Natural killer cell (primary cell): ENCODE results near the gene COPS4. TPM values are rescaled to one million over a fixed set of nuclear protein-coding genes. Genes with fewer than 3 reads are reported as not detected.
"Not testable (repeated sequence)": the region's sequence is repeated elsewhere in the genome, so short reads cannot be mapped to it uniquely, and the experiment has no call there.

Experiments
- ATAC-seq, 3 donors: fragments of 150-1000 bp in 2 of 3; fragments of 200-7000 bp in 1 of 3; cut with Tn5 transposase; 1 replicate in 1 of 3; 2 replicates in 2 of 3; pipeline ENCODE4 v1.10.0; 2021; ENCODE audit warnings: mild to moderate bottlenecking in 2 of 3, moderate library complexity in 2 of 3
- DNase-seq, 2 donors: peaks; one replicate each; pipeline versions ENCODE4 v3.0.0 to v3.0.0-alpha.2; 2013 to 2021; ENCODE audit warnings: mixed read lengths in 1 of 2
- H3K27ac ChIP-seq: one replicate; pipeline ENCODE4 v1.5.1; 2013; ENCODE audit warnings: mild to moderate bottlenecking, low read length
- H3K27me3 ChIP-seq: one replicate; pipeline ENCODE4 v1.6.1; 2013; ENCODE audit warnings: low read length; ENCODE audit not compliant: control insufficient read depth, insufficient read depth
- H3K36me3 ChIP-seq: one replicate; pipeline ENCODE4 v1.6.1; 2013; ENCODE audit warnings: low read length; ENCODE audit not compliant: control insufficient read depth, insufficient read depth
- H3K4me1 ChIP-seq: one replicate; pipeline ENCODE4 v1.6.1; 2013; ENCODE audit warnings: low read length; ENCODE audit not compliant: control insufficient read depth, insufficient read depth
- H3K4me3 ChIP-seq: one replicate; pipeline ENCODE4 v1.5.1; 2013; ENCODE audit warnings: low read length
- H3K9me3 ChIP-seq: one replicate; pipeline ENCODE4 v1.6.1; 2013; ENCODE audit warnings: low read length; ENCODE audit not compliant: control insufficient read depth, insufficient read depth
- H3K27ac Mint-ChIP-seq, 2 donors: one replicate each; pipeline ENCODE4 v1.8.0; 2022; ENCODE audit warnings: mild to moderate bottlenecking in 2 of 2, mixed read lengths in 2 of 2, moderate library complexity in 1 of 2
- H3K27me3 Mint-ChIP-seq, 2 donors: one replicate each; pipeline ENCODE4 v1.8.0; 2022; ENCODE audit warnings: low read depth in 2 of 2, mixed read lengths in 2 of 2
- H3K36me3 Mint-ChIP-seq: one replicate; pipeline ENCODE4 v1.8.0; 2022; ENCODE audit warnings: mixed read lengths
- H3K4me1 Mint-ChIP-seq, 2 donors: one replicate each; pipeline ENCODE4 v1.8.0; 2022; ENCODE audit warnings: mixed read lengths in 2 of 2
- H3K4me3 Mint-ChIP-seq: one replicate; pipeline ENCODE4 v1.8.0; 2022; ENCODE audit warnings: mild to moderate bottlenecking, moderate library complexity, mixed read lengths
- H3K9me3 Mint-ChIP-seq, 2 donors: one replicate each; pipeline ENCODE4 v1.8.0; 2022; ENCODE audit warnings: mixed read lengths in 2 of 2
- WGBS: methylation state at CpG from one replicate; pipeline ENCODE4 v1.1.7; 2013; ENCODE audit warnings: missing lambda C conversion rate; ENCODE audit not compliant: insufficient coverage; 5-methylcytosine and 5-hydroxymethylcytosine counted together
- intact Hi-C: fragments of 100-400 bp; cut with micrococcal nuclease; formaldehyde crosslinking; loops from one replicate; pipeline ENCODE4 v1.14.2; 2022
- total RNA-seq, 4 donors: library from RNA; stranded (reverse); fragments of 120-200 nt in 1 of 4; gene quantifications; one replicate each; pipeline versions ENCODE4 v1.2.3 to v1.2.4, GENCODE V29; 2013 to 2022
- TF ChIP-seq, protein P1 (sequence below): fragments of 200-600 bp; IDR thresholded peaks from one replicate; pipeline ENCODE4 v1.8.0; 2022; ENCODE audit warnings: antibody characterized with exemption

Gene COPS4
- total RNA-seq, 3 donors from 2014 or later (not counting 1 experiment from before 2014, with no cell fraction given) = 35.8 to 39.8 (median 36.1) TPM

DNA sequence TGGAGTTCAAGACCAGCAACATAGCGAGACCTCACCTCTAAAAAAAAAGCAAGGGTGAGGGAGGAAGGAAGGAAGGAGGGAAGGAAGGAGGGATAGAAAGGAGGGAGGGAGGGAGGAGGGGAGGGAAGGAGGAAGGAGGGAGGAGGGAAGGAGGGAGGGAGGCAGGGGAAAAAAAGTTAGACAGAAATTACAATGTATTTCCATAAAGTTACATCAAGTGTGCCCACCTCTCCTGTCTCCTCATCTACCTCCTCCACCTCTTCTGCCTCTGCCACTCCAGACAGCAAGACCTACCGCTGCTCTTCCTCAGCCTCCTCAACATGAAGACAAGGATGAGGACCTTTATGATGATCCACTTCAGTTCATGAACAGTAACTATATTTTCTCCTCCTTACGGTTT, 32.7 kb upstream of the COPS4 start:
- H3K27me3 ChIP-seq = no peaks in the 10 kb centered on the region
- Mint-ChIP-seq H3K4me1 (peaks cover 19 to 27% of the 10 kb centered on the region in 2 donors), H3K27ac (no peak overlapping the region), H3K4me3 (no peak overlapping the region), H3K36me3 (no peaks in the 10 kb centered on the region), H3K9me3 (no peaks in the 10 kb centered on the region), H3K27me3 (no peaks in the 10 kb centered on the region)
- no peaks in the 10 kb centered on the region for H3K9me3 ChIP-seq
- no peaks in the 10 kb centered on the region for H3K36me3 ChIP-seq
- TF ChIP-seq, protein P1, sequence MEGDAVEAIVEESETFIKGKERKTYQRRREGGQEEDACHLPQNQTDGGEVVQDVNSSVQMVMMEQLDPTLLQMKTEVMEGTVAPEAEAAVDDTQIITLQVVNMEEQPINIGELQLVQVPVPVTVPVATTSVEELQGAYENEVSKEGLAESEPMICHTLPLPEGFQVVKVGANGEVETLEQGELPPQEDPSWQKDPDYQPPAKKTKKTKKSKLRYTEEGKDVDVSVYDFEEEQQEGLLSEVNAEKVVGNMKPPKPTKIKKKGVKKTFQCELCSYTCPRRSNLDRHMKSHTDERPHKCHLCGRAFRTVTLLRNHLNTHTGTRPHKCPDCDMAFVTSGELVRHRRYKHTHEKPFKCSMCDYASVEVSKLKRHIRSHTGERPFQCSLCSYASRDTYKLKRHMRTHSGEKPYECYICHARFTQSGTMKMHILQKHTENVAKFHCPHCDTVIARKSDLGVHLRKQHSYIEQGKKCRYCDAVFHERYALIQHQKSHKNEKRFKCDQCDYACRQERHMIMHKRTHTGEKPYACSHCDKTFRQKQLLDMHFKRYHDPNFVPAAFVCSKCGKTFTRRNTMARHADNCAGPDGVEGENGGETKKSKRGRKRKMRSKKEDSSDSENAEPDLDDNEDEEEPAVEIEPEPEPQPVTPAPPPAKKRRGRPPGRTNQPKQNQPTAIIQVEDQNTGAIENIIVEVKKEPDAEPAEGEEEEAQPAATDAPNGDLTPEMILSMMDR = no peak
- ATAC-seq (no peak), DNase-seq (no peak)
- no peak overlapping the region for H3K4me3 ChIP-seq
- WGBS = 90% methylated on average over 2 of the region's 3 CpGs
- peaks cover 8% of the 10 kb centered on the region for H3K4me1 ChIP-seq
- intact Hi-C loops = no loop called here
- H3K27ac ChIP-seq = no peak overlapping the region

DNA sequence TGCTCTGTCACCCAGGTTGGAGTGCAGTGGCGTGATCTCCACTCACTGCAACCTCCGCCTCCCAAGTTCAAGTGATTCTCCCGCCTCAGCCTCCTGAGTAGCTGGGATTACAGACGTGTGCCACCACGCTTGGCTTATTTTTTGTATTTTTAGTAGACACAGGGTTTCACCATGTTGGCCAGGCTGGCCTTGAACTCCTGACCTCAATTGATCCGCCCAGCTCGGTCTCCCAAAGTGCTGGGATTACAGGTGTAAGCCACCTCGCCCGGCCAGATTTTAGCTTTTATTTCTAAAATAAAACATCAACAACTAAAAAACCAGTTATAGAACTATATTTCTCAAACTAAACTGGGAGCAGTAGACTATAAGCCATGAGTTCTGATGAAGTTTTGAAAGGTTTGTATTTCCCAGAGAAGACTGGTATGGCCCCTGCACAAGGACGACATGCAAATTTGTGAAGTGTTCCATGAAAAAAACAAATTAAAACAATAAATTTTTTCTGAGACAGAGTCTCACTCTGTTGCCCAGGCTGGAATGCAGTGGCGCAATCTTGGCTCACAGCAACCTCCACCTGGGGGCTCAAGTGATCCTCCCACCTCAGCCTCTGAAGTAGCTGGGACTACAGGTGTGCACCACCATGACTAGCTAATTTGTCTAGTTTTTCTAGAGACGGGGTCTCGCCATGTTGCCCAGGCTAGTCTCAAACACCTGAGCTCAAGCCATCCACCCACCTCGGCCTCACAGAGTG, 31.8 kb upstream of the COPS4 start:
- ATAC-seq, intact Hi-C loops, H3K27me3 ChIP-seq, H3K9me3 Mint-ChIP-seq, H3K36me3 ChIP-seq, H3K27me3 Mint-ChIP-seq, H3K4me3 Mint-ChIP-seq, DNase-seq, H3K4me3 ChIP-seq, H3K27ac ChIP-seq, H3K9me3 ChIP-seq, H3K27ac Mint-ChIP-seq, H3K36me3 Mint-ChIP-seq: not testable (repeated sequence)
- peaks cover 17% of the 10 kb centered on the region for H3K4me1 ChIP-seq
- 95% methylated on average over 14 of the region's 14 CpGs for WGBS
- peaks cover 27 to 32% of the 10 kb centered on the region in 2 donors for H3K4me1 Mint-ChIP-seq

DNA sequence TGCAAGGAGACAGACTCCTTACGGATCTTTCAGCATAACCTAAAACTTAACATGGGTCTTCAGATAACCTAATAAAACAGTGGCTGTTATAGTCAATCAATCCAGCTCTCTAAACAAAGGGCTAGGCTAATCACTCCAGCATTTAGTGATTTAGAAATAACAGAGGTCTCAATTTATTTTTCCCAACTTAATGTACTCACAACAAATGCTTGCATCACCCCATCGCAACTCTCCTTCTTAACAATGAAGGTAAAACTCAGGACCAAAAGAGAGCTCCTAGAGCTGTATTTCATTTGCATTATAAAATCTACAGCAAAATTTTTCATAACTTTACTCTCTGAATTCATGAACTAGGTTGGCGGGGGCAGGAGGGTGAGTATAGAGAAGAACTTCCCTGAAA, 25.5 kb upstream of the COPS4 start:
- H3K4me3 Mint-ChIP-seq = peak overlapping the region; percentile 99

DNA sequence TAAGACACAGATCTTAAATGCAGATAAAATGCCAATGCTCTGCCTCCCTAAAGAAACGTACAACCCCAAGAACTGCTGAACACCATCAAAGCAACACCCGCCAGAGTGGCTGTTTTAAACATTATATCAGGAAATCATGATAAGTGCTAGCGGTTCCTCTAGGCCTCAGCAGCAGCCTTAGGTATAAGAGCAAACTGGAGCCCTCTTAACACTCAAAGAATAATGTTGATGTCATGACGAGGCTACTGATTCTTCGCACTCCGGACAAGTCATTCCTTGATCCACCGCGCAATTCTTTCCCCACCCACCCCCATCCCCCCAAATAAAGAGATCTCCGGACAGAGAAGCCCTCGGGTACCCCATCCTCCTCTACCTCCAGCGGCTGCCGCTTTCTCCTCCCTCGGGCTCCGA, 24.9 kb upstream of the COPS4 start:
- ATAC-seq (peak in 2 of 3 donors; percentile 0 to 2), DNase-seq (peak in 1 of 2 donors; percentile 52)
- no peaks in the 10 kb centered on the region for H3K9me3 ChIP-seq
- H3K27me3 ChIP-seq = no peaks in the 10 kb centered on the region
- peak overlapping the region; percentile 99 for H3K4me3 Mint-ChIP-seq
- intact Hi-C loops = loop anchor here (1.0 to 5.0 kb wide), 6 partner anchors 21 to 583 kb away; partner anchors contain the start of genes HELQ, MRPS18C, PLAC8 and SCD5
- H3K27ac Mint-ChIP-seq = peak overlapping the region; percentile 98 to 100
- no peaks in the 10 kb centered on the region for H3K27me3 Mint-ChIP-seq
- H3K36me3 Mint-ChIP-seq = no peaks in the 10 kb centered on the region
- no peaks in the 10 kb centered on the region for H3K9me3 Mint-ChIP-seq
- 0% methylated on average over 14 of the region's 14 CpGs for WGBS
- H3K4me1 Mint-ChIP-seq = peaks cover 67 to 73% of the 10 kb centered on the region in 2 donors
- no peaks in the 10 kb centered on the region for H3K36me3 ChIP-seq
- H3K4me1 ChIP-seq = peaks cover 30% of the 10 kb centered on the region
- H3K27ac ChIP-seq = peak overlapping the region; percentile 95
- H3K4me3 ChIP-seq = peak overlapping the region; percentile 91
- TF ChIP-seq, protein P1 = no peak

More for the DNA sequence above, 25.5 kb upstream of the COPS4 start:
- Mint-ChIP-seq H3K27ac (peak overlapping the region; percentile 98 to 100), H3K36me3 (no peaks in the 10 kb centered on the region), H3K27me3 (no peaks in the 10 kb centered on the region), H3K9me3 (no peaks in the 10 kb centered on the region), H3K4me1 (peaks cover 67 to 73% of the 10 kb centered on the region in 2 donors)
- 76% methylated on average over 2 of the region's 3 CpGs for WGBS
- ATAC-seq (no peak), DNase-seq (no peak)
- Histone ChIP-seq H3K36me3 (no peaks in the 10 kb centered on the region), H3K4me1 (peaks cover 30% of the 10 kb centered on the region), H3K4me3 (peak overlapping the region; percentile 91), H3K9me3 (no peaks in the 10 kb centered on the region), H3K27me3 (no peaks in the 10 kb centered on the region), H3K27ac (peak overlapping the region; percentile 95)
- intact Hi-C loops = no loop called here
- TF ChIP-seq, protein P1 = no peak
